ENCODE measurements around the gene TMEM223.
"Not testable (repeated sequence)": the region's sequence is repeated elsewhere in the genome, so short reads cannot be mapped to it uniquely, and the experiment has no call there.

The TMEM223 gene

GRCh38 chr11:62801071-62801470 is 9.3 kb upstream of the TMEM223 start:
- DNase-seq (ENCODE audit: low read depth): no peak

- DNase-seq (ENCODE audit: low read depth): no peak
Observed at GRCh38 chr11:62799486-62799885, 7.7 kb upstream of the TMEM223 start.

- DNase-seq (ENCODE audit: low read depth): no peak
Observed at GRCh38 chr11:62796281-62796680, 4.5 kb upstream of the TMEM223 start.

GRCh38 chr11:62794201-62794775 is 2.5 kb upstream of the TMEM223 start:
- no peak for DNase-seq (ENCODE audit: low read depth)

GRCh38 chr11:62792202-62792575 is 383 bp upstream of the TMEM223 start:
- no peak for DNase-seq (ENCODE audit: low read depth)

- no peak for DNase-seq (ENCODE audit: low read depth)
Observed at GRCh38 chr11:62789576-62789975, 2.2 kb downstream of the TMEM223 start.

- no peak for DNase-seq (ENCODE audit: low read depth)
Observed at GRCh38 chr11:62788991-62789390, 2.8 kb downstream of the TMEM223 start.

- peak; percentile 96 for DNase-seq (ENCODE audit: low read depth)
Observed at GRCh38 chr11:62787005-62787759, 4.6 kb downstream of the TMEM223 start, which contains the start of gene TMEM179B. TMEM179B (plus strand) TSS chr11:62787402; CDS start chr11:62787432, 30 bp downstream.

- DNase-seq (ENCODE audit: low read depth): peak; percentile 85
Observed at GRCh38 chr11:62786318-62787004, 5.3 kb downstream of the TMEM223 start.

GRCh38 chr11:62782753-62783152 is 9.1 kb downstream of the TMEM223 start:
- DNase-seq (ENCODE audit: low read depth): no peak

- no peak for DNase-seq (ENCODE audit: low read depth)
Observed at GRCh38 chr11:62778441-62778840, 13.4 kb downstream of the TMEM223 start.

GRCh38 chr11:62777389-62777788 is 14.4 kb downstream of the TMEM223 start:
- no peak for DNase-seq (ENCODE audit: low read depth)

GRCh38 chr11:62775646-62776045 is 16.2 kb downstream of the TMEM223 start:
- DNase-seq (ENCODE audit: low read depth): no peak

GRCh38 chr11:62774407-62774806 is 17.4 kb downstream of the TMEM223 start:
- DNase-seq (ENCODE audit: low read depth): no peak

GRCh38 chr11:62771144-62772021 is 20.4 kb downstream of the TMEM223 start, which contains the start of gene TAF6L:
TAF6L (plus strand) TSS chr11:62771396; CDS start chr11:62775784, 4,388 bp downstream.
- DNase-seq (ENCODE audit: low read depth): peak; percentile 96

GRCh38 chr11:62770778-62771143 is 21.0 kb downstream of the TMEM223 start:
- no peak for DNase-seq (ENCODE audit: low read depth)

- not testable (repeated sequence) for DNase-seq (ENCODE audit: low read depth)
Observed at GRCh38 chr11:62760867-62761227, 31.0 kb downstream of the TMEM223 start.

- DNase-seq (ENCODE audit: low read depth): no peak
Observed at GRCh38 chr11:62757846-62758788, 33.7 kb downstream of the TMEM223 start.

GRCh38 chr11:62755086-62755615 is 36.7 kb downstream of the TMEM223 start:
- DNase-seq (ENCODE audit: low read depth): no peak

GRCh38 chr11:62753736-62754603 is 37.8 kb downstream of the TMEM223 start, which contains the start of gene ZBTB3:
ZBTB3 (minus strand) TSS chr11:62754160; CDS start chr11:62753664, 496 bp downstream.
- peak; percentile 90 for DNase-seq (ENCODE audit: low read depth)

All from activated T-cell treated with anti-CD3 and anti-CD28 coated beads for 48 hours (primary cell).